Prostate gland (tissue), 2 donors: Measurements from ENCODE around the gene IL6. TPM values are rescaled to one million over a fixed set of nuclear protein-coding genes. Genes with fewer than 3 reads are reported as not detected.
"Not testable (repeated sequence)": the region's sequence is repeated elsewhere in the genome, so short reads cannot be mapped to it uniquely, and the experiment has no call there.

Experiments used
- DNase-seq: peaks from one replicate; pipeline ENCODE4 v3.0.0-alpha.2; 2019; ENCODE audit warnings: low spot score
- H3K27ac ChIP-seq, 2 donors: fragments of 200-600 bp; sonication (generic); 2 replicates each; pipeline ENCODE4 v1.5.1; 2017 to 2019
- H3K27me3 ChIP-seq: fragments of 200-600 bp; sonication (generic); replicated peaks from 2 replicates; pipeline ENCODE4 v1.5.1; 2019; ENCODE audit not compliant: insufficient read depth
- H3K36me3 ChIP-seq, 2 donors: fragments of 200-600 bp; sonication (generic); 1 replicate in 1 of 2; 2 replicates in 1 of 2; pipeline versions ENCODE4 v1.5.1 to v1.8.1; 2017 to 2019
- H3K4me1 ChIP-seq: fragments of 200-600 bp; sonication (generic); replicated peaks from 2 replicates; pipeline ENCODE4 v1.5.1; 2019
- H3K4me3 ChIP-seq, 2 donors: fragments of 200-600 bp; sonication (generic); 2 replicates each; pipeline ENCODE4 v1.5.1; 2017 to 2019
- H3K9me3 ChIP-seq: fragments of 200-600 bp; sonication (generic); 2 replicates; pipeline ENCODE4 v1.5.1; 2017
- POLR2A ChIP-seq: fragments of 450-650 bp; IDR thresholded peaks from one replicate; pipeline ENCODE4 v1.6.1; 2016; ENCODE audit warnings: antibody characterized with exemption, mild to moderate bottlenecking
- POLR2AphosphoS5 ChIP-seq: sonication (generic); formaldehyde crosslinking; IDR thresholded peaks from one replicate; pipeline ENCODE4 v1.6.1; 2017; ENCODE audit warnings: antibody characterized with exemption
- WGBS: methylation state at CpG from one replicate; pipeline ENCODE4 v1.1.5; 2018; 5-methylcytosine and 5-hydroxymethylcytosine counted together
- intact Hi-C: fragments of 100-400 bp; cut with DNase I; formaldehyde crosslinking; loops from one replicate; pipeline ENCODE4 v1.14.2; 2022
- total RNA-seq, 2 donors: library from RNA; depleted of rRNA; stranded (reverse); fragments of >200 nt; gene quantifications; one replicate each; pipeline ENCODE4 v1.1.0, GENCODE V29; 2016
- TF ChIP-seq, protein P1 (sequence below), 4 experiments: fragments of 200-600 bp in 2 of 4; fragments of 450-650 bp in 2 of 4; sonication (generic) in 2 of 4; IDR thresholded peaks; 1 replicate in 3 of 4; 2 replicates in 1 of 4; pipeline ENCODE4 v1.5.1; 2016 to 2019; ENCODE audit warnings: antibody characterized with exemption in 4 of 4, mild to moderate bottlenecking in 2 of 4, moderate library complexity in 2 of 4

IL6 gene
- total RNA-seq, 2 donors from 2014 or later = not detected

DNA sequence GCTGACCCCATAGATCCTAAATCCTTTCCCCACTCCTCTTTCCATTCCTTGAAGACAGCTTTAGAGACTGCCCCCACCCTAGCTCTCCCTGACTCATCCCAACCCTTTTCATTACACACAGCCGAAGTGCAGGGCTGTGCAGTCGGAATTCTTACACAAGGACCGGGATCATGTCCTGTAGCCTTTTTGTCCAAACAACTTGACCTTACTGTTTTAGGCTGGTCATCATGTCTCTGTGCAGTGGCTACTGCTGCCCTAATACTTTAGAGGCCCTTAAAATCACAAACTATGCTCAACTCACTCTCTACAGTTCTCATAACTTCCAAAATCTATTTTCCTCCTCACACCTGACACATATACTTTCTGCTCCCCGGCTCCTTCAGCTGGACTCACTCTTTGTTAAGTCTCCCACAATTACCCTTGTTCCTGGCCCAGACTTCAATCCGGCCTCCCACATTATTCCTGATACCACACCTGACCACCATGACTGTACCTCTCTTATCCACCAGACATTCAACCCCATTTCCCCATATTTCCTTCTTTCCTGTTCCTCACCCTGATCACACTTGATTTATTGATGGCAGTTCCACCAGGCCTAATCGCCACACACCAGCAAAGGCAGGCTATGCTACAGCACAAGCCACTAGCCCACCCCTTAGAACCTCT lies 19.8 kb upstream of the IL6 start:
- H3K27ac ChIP-seq, DNase-seq, intact Hi-C loops, H3K27me3 ChIP-seq, H3K9me3 ChIP-seq, H3K4me3 ChIP-seq, H3K4me1 ChIP-seq, H3K36me3 ChIP-seq: not testable (repeated sequence)
- WGBS = 96% methylated on average over 6 of the region's 6 CpGs

DNA sequence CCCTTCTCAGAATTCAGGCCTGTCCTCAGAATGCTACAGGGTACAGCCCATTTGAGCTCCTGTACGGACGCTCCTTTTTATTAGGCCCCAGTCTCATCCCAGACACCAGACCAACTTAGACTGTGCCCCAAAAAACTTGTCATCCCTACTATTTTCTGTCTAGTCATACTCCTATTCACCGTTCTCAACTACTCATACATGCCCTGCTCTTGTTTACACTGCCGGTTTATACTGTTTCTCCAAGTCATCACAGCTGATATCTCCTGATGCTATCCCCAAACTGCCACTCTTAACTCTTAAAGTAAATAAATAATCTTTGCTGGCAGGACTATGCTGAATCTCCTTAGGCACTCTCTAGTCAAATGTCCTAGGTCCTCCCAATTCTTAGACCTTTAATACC lies 18.8 kb upstream of the IL6 start:
- DNase-seq, H3K27me3 ChIP-seq, H3K36me3 ChIP-seq, intact Hi-C loops, H3K4me1 ChIP-seq, H3K4me3 ChIP-seq, H3K27ac ChIP-seq, H3K9me3 ChIP-seq: not testable (repeated sequence)
- WGBS = 66% methylated on average over 4 of the region's 4 CpGs

DNA sequence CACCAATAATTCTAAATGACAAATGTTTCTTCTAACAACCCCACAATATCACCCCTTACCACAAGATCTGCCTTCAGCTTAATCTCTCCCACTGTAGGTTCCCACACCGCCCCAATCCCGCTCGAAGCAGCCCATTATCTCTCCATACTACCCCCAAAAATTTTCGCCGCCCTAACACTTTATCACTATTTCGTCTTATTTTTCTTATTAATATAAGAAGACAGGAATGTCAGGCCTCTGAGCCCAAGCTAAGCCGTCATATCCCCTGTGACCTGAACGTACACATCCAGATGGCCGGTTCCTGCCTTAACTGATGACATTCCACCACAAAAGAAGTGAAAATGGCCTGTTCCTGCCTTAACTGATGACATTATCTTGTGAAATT lies 18.3 kb upstream of the IL6 start:
- 91% methylated on average over 9 of the region's 9 CpGs for WGBS
- H3K4me3 ChIP-seq, H3K9me3 ChIP-seq, H3K4me1 ChIP-seq, H3K36me3 ChIP-seq, intact Hi-C loops, H3K27ac ChIP-seq, DNase-seq, H3K27me3 ChIP-seq: not testable (repeated sequence)

DNA sequence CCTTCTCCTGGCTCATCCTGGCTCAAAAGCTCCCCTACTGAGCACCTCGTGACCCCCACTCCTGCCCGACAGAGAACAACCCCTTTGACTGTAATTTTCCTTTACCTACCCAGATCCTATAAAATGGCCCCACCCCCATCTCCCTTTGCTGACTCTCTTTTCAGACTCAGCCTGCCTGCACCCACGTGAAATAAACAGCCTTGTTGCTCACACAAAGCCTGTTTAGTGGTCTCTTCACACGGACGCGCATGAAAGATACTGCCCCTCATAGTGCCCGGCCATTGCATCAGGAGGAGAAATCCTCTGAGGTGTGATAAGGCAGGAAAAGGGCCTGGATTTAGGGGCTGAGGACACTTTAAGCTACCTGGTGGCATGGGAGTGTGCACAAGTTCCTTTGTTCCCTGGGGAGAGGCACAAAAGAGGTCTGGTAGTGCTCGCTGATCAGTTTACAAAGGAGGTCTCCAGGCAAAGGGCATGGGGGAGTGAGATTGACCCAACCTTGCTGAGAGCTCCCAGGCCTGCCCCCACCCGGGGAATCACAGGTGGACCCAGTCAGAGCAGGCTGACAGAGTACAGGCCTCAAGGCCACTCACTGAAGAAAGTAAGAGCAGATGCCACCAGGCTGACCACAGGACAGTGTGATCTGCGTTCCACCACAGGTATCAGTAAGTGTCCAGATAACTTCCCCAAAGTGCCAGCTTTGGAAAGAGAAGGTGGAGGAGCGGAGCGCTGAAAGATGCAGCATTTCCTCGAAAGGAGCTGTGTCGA lies 17.8 kb upstream of the IL6 start:
- DNase-seq, H3K36me3 ChIP-seq, H3K4me3 ChIP-seq, H3K4me1 ChIP-seq, intact Hi-C loops, H3K9me3 ChIP-seq, H3K27me3 ChIP-seq, H3K27ac ChIP-seq: not testable (repeated sequence)
- 73% methylated on average over 12 of the region's 14 CpGs for WGBS

DNA sequence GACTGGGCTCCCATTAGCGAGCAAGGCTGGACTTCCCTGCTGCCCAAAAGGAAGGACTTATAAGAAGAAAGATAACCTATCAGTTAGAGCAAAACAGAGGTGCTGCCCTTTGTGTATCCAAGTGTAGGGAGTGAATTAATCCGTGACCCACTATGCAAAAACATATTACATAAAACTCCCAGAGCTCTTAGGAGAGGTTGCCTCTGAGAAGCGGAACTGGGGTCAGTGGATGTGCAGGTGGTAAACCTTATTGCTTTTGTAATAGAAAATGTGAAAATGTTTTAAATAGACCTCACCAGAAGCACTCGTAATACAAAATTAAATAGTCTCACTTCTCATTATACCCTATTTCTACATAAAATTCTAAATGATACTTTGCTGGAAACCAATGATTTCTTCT lies 17.1 kb upstream of the IL6 start:
- H3K4me3 ChIP-seq = no peak overlapping the region
- no peak for TF ChIP-seq POLR2AphosphoS5
- TF ChIP-seq, protein P1, sequence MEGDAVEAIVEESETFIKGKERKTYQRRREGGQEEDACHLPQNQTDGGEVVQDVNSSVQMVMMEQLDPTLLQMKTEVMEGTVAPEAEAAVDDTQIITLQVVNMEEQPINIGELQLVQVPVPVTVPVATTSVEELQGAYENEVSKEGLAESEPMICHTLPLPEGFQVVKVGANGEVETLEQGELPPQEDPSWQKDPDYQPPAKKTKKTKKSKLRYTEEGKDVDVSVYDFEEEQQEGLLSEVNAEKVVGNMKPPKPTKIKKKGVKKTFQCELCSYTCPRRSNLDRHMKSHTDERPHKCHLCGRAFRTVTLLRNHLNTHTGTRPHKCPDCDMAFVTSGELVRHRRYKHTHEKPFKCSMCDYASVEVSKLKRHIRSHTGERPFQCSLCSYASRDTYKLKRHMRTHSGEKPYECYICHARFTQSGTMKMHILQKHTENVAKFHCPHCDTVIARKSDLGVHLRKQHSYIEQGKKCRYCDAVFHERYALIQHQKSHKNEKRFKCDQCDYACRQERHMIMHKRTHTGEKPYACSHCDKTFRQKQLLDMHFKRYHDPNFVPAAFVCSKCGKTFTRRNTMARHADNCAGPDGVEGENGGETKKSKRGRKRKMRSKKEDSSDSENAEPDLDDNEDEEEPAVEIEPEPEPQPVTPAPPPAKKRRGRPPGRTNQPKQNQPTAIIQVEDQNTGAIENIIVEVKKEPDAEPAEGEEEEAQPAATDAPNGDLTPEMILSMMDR (IDR thresholded peaks at IDR 0.05) = no peak
- TF ChIP-seq POLR2A = no peak

DNA sequence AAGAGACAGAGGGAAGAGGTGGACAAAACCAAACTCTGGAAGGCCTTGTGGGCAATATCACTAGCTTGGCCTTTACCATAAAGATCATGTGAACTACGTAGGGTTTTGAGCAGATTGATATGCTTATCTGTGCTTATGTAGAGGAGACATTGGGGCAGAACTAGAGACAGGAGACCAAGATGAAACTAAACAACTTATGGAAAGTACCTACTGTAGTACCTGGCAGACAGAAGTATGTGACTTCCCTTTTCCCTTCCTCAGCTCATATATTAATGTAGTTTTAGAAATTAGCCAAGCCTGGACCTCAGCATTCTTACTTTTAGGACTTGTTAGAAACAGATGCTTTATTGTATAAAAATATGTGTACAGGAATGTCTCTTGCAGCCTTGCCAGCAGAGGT lies 14.0 kb upstream of the IL6 start:
- H3K27ac ChIP-seq = no peak overlapping the region
- no peak for TF ChIP-seq POLR2A
- no peak for TF ChIP-seq POLR2AphosphoS5
- TF ChIP-seq, protein P1 (IDR thresholded peaks at IDR 0.05) = no peak
- intact Hi-C loops = no loop called here
- H3K36me3 ChIP-seq = no peaks in the 10 kb centered on the region
- no peaks in the 10 kb centered on the region for H3K27me3 ChIP-seq
- H3K4me3 ChIP-seq = no peak overlapping the region
- WGBS = 78% methylated on average over 1 of the region's 1 CpG
- H3K4me1 ChIP-seq = no peaks in the 10 kb centered on the region
- no peak for DNase-seq
- H3K9me3 ChIP-seq = no peaks in the 10 kb centered on the region

More for the DNA sequence above, 17.1 kb upstream of the IL6 start:
- no peak overlapping the region for H3K27ac ChIP-seq
- H3K27me3 ChIP-seq = no peaks in the 10 kb centered on the region
- no peaks in the 10 kb centered on the region for H3K36me3 ChIP-seq
- 92% methylated on average over 4 of the region's 4 CpGs for WGBS
- H3K9me3 ChIP-seq = no peaks in the 10 kb centered on the region
- H3K4me1 ChIP-seq = no peaks in the 10 kb centered on the region
- no peak for DNase-seq
- intact Hi-C loops = no loop called here

DNA sequence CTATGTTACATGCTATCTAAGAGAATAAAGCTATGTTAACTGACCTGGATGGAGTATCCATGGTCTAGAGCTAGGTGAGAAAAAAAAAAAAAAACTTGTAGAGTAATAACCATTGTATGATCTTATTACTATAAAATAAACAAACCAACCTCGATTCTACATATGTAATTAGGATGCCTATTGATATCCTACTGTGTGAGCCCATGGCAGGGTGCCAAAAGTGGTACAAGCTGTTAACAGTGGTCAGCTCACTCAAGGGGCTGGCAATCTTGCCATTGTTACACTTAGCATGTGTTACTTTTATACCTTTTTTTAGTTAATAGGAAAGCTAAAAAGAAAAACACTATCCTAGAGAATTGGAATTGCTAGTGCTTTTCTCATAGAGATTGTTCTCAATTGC lies 13.5 kb upstream of the IL6 start:
- intact Hi-C loops = no loop called here
- Histone ChIP-seq H3K27ac (no peak overlapping the region), H3K9me3 (no peaks in the 10 kb centered on the region), H3K36me3 (no peaks in the 10 kb centered on the region), H3K4me1 (no peaks in the 10 kb centered on the region), H3K4me3 (no peak overlapping the region), H3K27me3 (no peaks in the 10 kb centered on the region)
- 53% methylated on average over 1 of the region's 1 CpG for WGBS
- no peak for DNase-seq
- TF ChIP-seq, protein P1 (IDR thresholded peaks at IDR 0.05) = no peak
- no peak for TF ChIP-seq POLR2AphosphoS5
- no peak for TF ChIP-seq POLR2A
